C4-2B (cell line): ENCODE data around the gene NAA80.
"Not testable (repeated sequence)": the region's sequence is repeated elsewhere in the genome, so short reads cannot be mapped to it uniquely, and the experiment has no call there.

Source experiments
- CTCF ChIP-seq: fragments of 450-650 bp; conservative IDR thresholded peaks from 2 replicates; pipeline ENCODE4 v1.5.1; 2017; ENCODE audit warnings: mild to moderate bottlenecking
- ZFX ChIP-seq: fragments of 450-650 bp; IDR thresholded peaks from 2 replicates; pipeline ENCODE4 v1.6.1; 2017

GRCh38 chr3:50262200-50262599 lies 37.0 kb downstream of the NAA80 start:
- TF ChIP-seq CTCF, ZFX: not testable (repeated sequence)
